Tibial nerve (tissue), 4 donors: ENCODE data around the gene PAPOLA. TPM values are rescaled to one million over a fixed set of nuclear protein-coding genes. Genes with fewer than 3 reads are reported as not detected.

ENCODE experiments used
- DNase-seq, 2 donors: peaks; one replicate each; pipeline ENCODE4 v3.0.0-alpha.2; 2019; ENCODE audit warnings: low spot score in 2 of 2
- H3K27ac ChIP-seq, 4 donors: fragments of 200-600 bp; sonication (generic) in 3 of 4; one replicate each; pipeline ENCODE4 v1.5.1; 2017 to 2019; ENCODE audit warnings: mild to moderate bottlenecking in 1 of 4
- H3K27me3 ChIP-seq, 2 donors: fragments of 200-600 bp; sonication (generic) in 1 of 2; one replicate each; pipeline versions ENCODE4 v1.5.1 to v1.6.0; 2017 to 2019
- H3K36me3 ChIP-seq, 3 donors: fragments of 200-600 bp; sonication (generic); one replicate each; pipeline ENCODE4 v1.5.1; 2018 to 2019
- H3K4me1 ChIP-seq, 4 donors: fragments of 200-600 bp; sonication (generic) in 3 of 4; one replicate each; pipeline ENCODE4 v1.5.1; 2017 to 2019
- H3K4me3 ChIP-seq, 4 donors: fragments of 200-600 bp; sonication (generic) in 3 of 4; one replicate each; pipeline ENCODE4 v1.5.1; 2017 to 2019; ENCODE audit warnings: mild to moderate bottlenecking in 1 of 4, moderate library complexity in 1 of 4
- H3K9me3 ChIP-seq, 4 donors: fragments of 200-600 bp; sonication (generic) in 3 of 4; one replicate each; pipeline ENCODE4 v1.5.1; 2017 to 2019
- CTCF ChIP-seq, 5 experiments: fragments of 200-600 bp in 3 of 5; fragments of 450-650 bp in 2 of 5; sonication (generic) in 3 of 5; IDR thresholded peaks; one replicate each; pipeline ENCODE4 v1.5.1; 2016 to 2019; ENCODE audit warnings: antibody characterized with exemption in 5 of 5, mild to moderate bottlenecking in 3 of 5, moderate library complexity in 2 of 5
- EP300 ChIP-seq, 2 donors: sonication (generic); formaldehyde crosslinking; IDR thresholded peaks; one replicate each; pipeline ENCODE4 v1.6.1; 2017; ENCODE audit warnings: antibody characterized with exemption in 2 of 2, mild to moderate bottlenecking in 1 of 2
- POLR2A ChIP-seq, 2 donors: fragments of 450-650 bp; IDR thresholded peaks; one replicate each; pipeline ENCODE4 v1.6.1; 2017; ENCODE audit warnings: antibody characterized with exemption in 2 of 2, mild to moderate bottlenecking in 2 of 2, moderate library complexity in 2 of 2
- WGBS, 2 donors: methylation state at CpG; one replicate each; pipeline ENCODE4 v1.1.5; 2018; 5-methylcytosine and 5-hydroxymethylcytosine counted together
- total RNA-seq, 4 donors: library from RNA; depleted of rRNA; stranded (reverse); fragments of >200 nt; gene quantifications; one replicate each; pipeline ENCODE4 v1.1.0, GENCODE V29; 2016

Gene PAPOLA
- total RNA-seq, 4 donors from 2014 or later: 129 to 141 (median 135) TPM

- TF ChIP-seq EP300 (IDR thresholded peaks at IDR 0.05) (no peak), POLR2A (IDR thresholded peaks at IDR 0.05) (no peak)
- H3K4me3 ChIP-seq: no peak overlapping the region
- DNase-seq: no peak
- H3K4me1 ChIP-seq: peaks cover 0 to 4% (median 1%) of the 10 kb centered on the region in 4 donors
- H3K27me3 ChIP-seq: peaks cover 0 to 16% of the 10 kb centered on the region in 2 donors
- H3K27ac ChIP-seq: no peak overlapping the region
- 87% methylated on average over 6 of the region's 6 CpGs for WGBS, 2 donors
- no peaks in the 10 kb centered on the region for H3K9me3 ChIP-seq
- no peaks in the 10 kb centered on the region for H3K36me3 ChIP-seq
Measured at GRCh38 chr14:96579855-96580254, 77.7 kb downstream of the PAPOLA start.

GRCh38 chr14:96580566-96580965 is 78.4 kb downstream of the PAPOLA start:
- WGBS, 2 donors: 57 to 62% methylated on average over 9 of the region's 9 CpGs
- H3K27ac ChIP-seq: no peak overlapping the region

GRCh38 chr14:96581026-96581425 is 78.8 kb downstream of the PAPOLA start:
- Histone ChIP-seq H3K27ac (no peak overlapping the region), H3K4me3 (no peak overlapping the region), H3K27me3 (peaks cover 0 to 28% of the 10 kb centered on the region in 2 donors), H3K36me3 (no peaks in the 10 kb centered on the region), H3K4me1 (no peaks in the 10 kb centered on the region), H3K9me3 (no peaks in the 10 kb centered on the region)
- TF ChIP-seq CTCF (IDR thresholded peaks at IDR 0.05) (no peak), EP300 (IDR thresholded peaks at IDR 0.05) (no peak), POLR2A (IDR thresholded peaks at IDR 0.05) (no peak)
- no peak for DNase-seq
- 72 to 76% methylated on average over 8 of the region's 8 CpGs for WGBS, 2 donors

More at GRCh38 chr14:96580566-96580965, 78.4 kb downstream of the PAPOLA start:
- Histone ChIP-seq H3K4me1 (no peaks in the 10 kb centered on the region), H3K27me3 (peaks cover 0 to 23% of the 10 kb centered on the region in 2 donors), H3K9me3 (no peaks in the 10 kb centered on the region), H3K36me3 (no peaks in the 10 kb centered on the region), H3K4me3 (no peak overlapping the region)
- TF ChIP-seq CTCF (IDR thresholded peaks at IDR 0.05): no peak
- no peak for TF ChIP-seq POLR2A (IDR thresholded peaks at IDR 0.05)
- TF ChIP-seq EP300 (IDR thresholded peaks at IDR 0.05): no peak
- DNase-seq: no peak

GRCh38 chr14:96581902-96582301 is 79.7 kb downstream of the PAPOLA start:
- WGBS, 2 donors: 77 to 86% methylated on average over 7 of the region's 7 CpGs
- DNase-seq: no peak
- Histone ChIP-seq H3K27me3 (peaks cover 0 to 35% of the 10 kb centered on the region in 2 donors), H3K9me3 (no peaks in the 10 kb centered on the region), H3K27ac (no peak overlapping the region), H3K36me3 (no peaks in the 10 kb centered on the region), H3K4me3 (no peak overlapping the region), H3K4me1 (no peaks in the 10 kb centered on the region)
- TF ChIP-seq EP300 (IDR thresholded peaks at IDR 0.05): no peak
- no peak for TF ChIP-seq POLR2A (IDR thresholded peaks at IDR 0.05)
- no peak for TF ChIP-seq CTCF (IDR thresholded peaks at IDR 0.05)

GRCh38 chr14:96582411-96582961 is 80.3 kb downstream of the PAPOLA start:
- no peak for TF ChIP-seq POLR2A (IDR thresholded peaks at IDR 0.05)
- TF ChIP-seq CTCF (IDR thresholded peaks at IDR 0.05): no peak
- TF ChIP-seq EP300 (IDR thresholded peaks at IDR 0.05): no peak
- 71 to 74% methylated on average over 12 of the region's 12 CpGs for whole genome bisulfite sequencing, 2 donors
- no peak overlapping the region for H3K4me3 ChIP-seq
- H3K36me3 ChIP-seq: no peaks in the 10 kb centered on the region
- no peak overlapping the region for H3K27ac ChIP-seq
- no peak for DNase-seq
- peaks cover 0 to 41% of the 10 kb centered on the region in 2 donors for H3K27me3 ChIP-seq
- H3K4me1 ChIP-seq: no peaks in the 10 kb centered on the region
- H3K9me3 ChIP-seq: no peaks in the 10 kb centered on the region
